ENCODE results near the gene SLC22A31.

- TF ChIP-seq CTCF (conservative IDR thresholded peaks at IDR 0.05 in 1 of 2, IDR thresholded peaks at IDR 0.05 in 1 of 2; ENCODE audit: low read depth in 1 of 2, low read length in 2 of 2) (no peak), EZH2 (IDR thresholded peaks at IDR 0.05; ENCODE audit: low read length, missing control alignments) (no peak)
Measured at GRCh38 chr16:89187770-89188392, 12.5 kb downstream of the SLC22A31 start.

Data from fibroblast of lung (primary cell).